Type B pancreatic cell (in vitro differentiated cells): Measurements from ENCODE around the gene GPATCH2. TPM values are rescaled to one million over a fixed set of nuclear protein-coding genes. Genes with fewer than 3 reads are reported as not detected.
"Not testable (repeated sequence)": the region's sequence is repeated elsewhere in the genome, so short reads cannot be mapped to it uniquely, and the experiment has no call there.

Experiments used
- DNase-seq: peaks from one replicate; pipeline ENCODE4 v3.0.0; 2021; ENCODE audit warnings: mixed read lengths; ENCODE audit not compliant: unreplicated experiment; ENCODE audit errors: extremely low spot score
- H3K27ac Mint-ChIP-seq: 2 replicates; pipeline ENCODE4 v1.8.0; 2021; ENCODE audit warnings: mild to moderate bottlenecking, mixed read lengths
- H3K27me3 Mint-ChIP-seq: 2 replicates; pipeline ENCODE4 v1.8.0; 2021; ENCODE audit warnings: mixed read lengths
- H3K36me3 Mint-ChIP-seq: 2 replicates; pipeline ENCODE4 v1.8.0; 2021; ENCODE audit warnings: mixed read lengths
- H3K4me1 Mint-ChIP-seq: one replicate; pipeline ENCODE4 v1.8.0; 2021; ENCODE audit warnings: mixed read lengths; ENCODE audit not compliant: unreplicated experiment
- H3K4me3 Mint-ChIP-seq: 2 replicates; pipeline ENCODE4 v1.8.0; 2021; ENCODE audit warnings: mild to moderate bottlenecking, mixed read lengths
- H3K9me3 Mint-ChIP-seq: 2 replicates; pipeline ENCODE4 v1.8.0; 2021; ENCODE audit warnings: mixed read lengths
- total RNA-seq: library from RNA; stranded (reverse); gene quantifications from 2 replicates; pipeline ENCODE4 v1.2.1, GENCODE V29; 2021; ENCODE audit warnings: low replicate concordance
- TF ChIP-seq, protein P1 (sequence below): fragments of 200-600 bp; sonication (generic); conservative IDR thresholded peaks from 2 replicates; pipeline ENCODE4 v1.5.0; 2021; ENCODE audit warnings: antibody characterized with exemption, mild to moderate bottlenecking

Gene GPATCH2
- total RNA-seq, 1 donor from 2014 or later, result 18.7 TPM

GRCh38 chr1:217526636-217527035, 104.3 kb downstream of the GPATCH2 start:
- no peaks in the 10 kb centered on the region for H3K27me3 Mint-ChIP-seq
- H3K9me3 Mint-ChIP-seq, result peaks cover 7% of the 10 kb centered on the region
- TF ChIP-seq, protein P1, sequence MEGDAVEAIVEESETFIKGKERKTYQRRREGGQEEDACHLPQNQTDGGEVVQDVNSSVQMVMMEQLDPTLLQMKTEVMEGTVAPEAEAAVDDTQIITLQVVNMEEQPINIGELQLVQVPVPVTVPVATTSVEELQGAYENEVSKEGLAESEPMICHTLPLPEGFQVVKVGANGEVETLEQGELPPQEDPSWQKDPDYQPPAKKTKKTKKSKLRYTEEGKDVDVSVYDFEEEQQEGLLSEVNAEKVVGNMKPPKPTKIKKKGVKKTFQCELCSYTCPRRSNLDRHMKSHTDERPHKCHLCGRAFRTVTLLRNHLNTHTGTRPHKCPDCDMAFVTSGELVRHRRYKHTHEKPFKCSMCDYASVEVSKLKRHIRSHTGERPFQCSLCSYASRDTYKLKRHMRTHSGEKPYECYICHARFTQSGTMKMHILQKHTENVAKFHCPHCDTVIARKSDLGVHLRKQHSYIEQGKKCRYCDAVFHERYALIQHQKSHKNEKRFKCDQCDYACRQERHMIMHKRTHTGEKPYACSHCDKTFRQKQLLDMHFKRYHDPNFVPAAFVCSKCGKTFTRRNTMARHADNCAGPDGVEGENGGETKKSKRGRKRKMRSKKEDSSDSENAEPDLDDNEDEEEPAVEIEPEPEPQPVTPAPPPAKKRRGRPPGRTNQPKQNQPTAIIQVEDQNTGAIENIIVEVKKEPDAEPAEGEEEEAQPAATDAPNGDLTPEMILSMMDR, result no peak
- no peak overlapping the region for H3K27ac Mint-ChIP-seq
- H3K36me3 Mint-ChIP-seq, result peaks cover 4% of the 10 kb centered on the region
- DNase-seq, result no peak
- no peak overlapping the region for H3K4me3 Mint-ChIP-seq
- H3K4me1 Mint-ChIP-seq, result peaks cover under 1% of the 10 kb centered on the region

DNA sequence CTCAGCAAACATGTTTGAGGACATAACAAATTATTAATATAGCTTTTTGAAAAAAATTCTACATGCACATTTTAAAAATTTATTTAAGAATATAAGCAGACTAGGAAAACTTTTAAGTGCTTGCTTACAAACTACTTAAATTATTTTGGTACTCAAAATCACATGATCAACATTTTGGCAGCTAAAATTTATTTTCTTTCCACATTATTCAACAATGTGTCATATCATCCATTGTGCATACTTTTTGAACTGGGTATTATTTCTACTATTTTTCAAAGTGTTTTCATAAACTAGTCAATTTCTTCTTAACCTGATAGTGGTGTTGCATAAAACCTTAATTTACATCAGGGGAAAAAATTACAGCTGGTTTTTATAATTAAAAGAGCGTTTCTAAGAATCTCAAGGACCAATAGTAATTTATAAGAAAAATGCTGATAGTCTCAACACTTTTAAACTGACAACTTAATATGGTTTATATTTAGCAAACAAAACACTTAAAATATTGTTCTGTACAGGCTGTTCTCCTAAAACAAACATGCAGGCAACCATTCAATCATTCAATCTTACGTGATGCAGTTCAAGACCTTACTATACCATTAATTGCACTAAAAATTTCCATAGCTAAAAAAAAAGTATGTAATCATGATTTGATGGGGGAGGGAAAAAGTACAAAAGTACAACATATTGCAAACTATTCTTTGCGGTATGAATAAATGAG, 105.0 kb downstream of the GPATCH2 start:
- Mint-ChIP-seq H3K4me3 (no peak overlapping the region), H3K27ac (no peak overlapping the region), H3K4me1 (peaks cover 4% of the 10 kb centered on the region), H3K27me3 (no peaks in the 10 kb centered on the region), H3K36me3 (peaks cover 7% of the 10 kb centered on the region), H3K9me3 (peaks cover 7% of the 10 kb centered on the region)
- TF ChIP-seq, protein P1, result no peak
- no peak for DNase-seq

GRCh38 chr1:217524787-217525520, 105.9 kb downstream of the GPATCH2 start:
- H3K9me3 Mint-ChIP-seq, result peaks cover 7% of the 10 kb centered on the region
- TF ChIP-seq, protein P1, result no peak
- H3K27me3 Mint-ChIP-seq, result no peaks in the 10 kb centered on the region
- H3K4me3 Mint-ChIP-seq, result no peak overlapping the region
- peaks cover 4% of the 10 kb centered on the region for H3K4me1 Mint-ChIP-seq
- no peak overlapping the region for H3K27ac Mint-ChIP-seq
- DNase-seq, result no peak
- H3K36me3 Mint-ChIP-seq, result peaks cover 7% of the 10 kb centered on the region

GRCh38 chr1:217523921-217524320, 107.0 kb downstream of the GPATCH2 start:
- not testable (repeated sequence) for H3K9me3 Mint-ChIP-seq, H3K36me3 Mint-ChIP-seq, H3K4me3 Mint-ChIP-seq, H3K4me1 Mint-ChIP-seq, H3K27ac Mint-ChIP-seq, DNase-seq, H3K27me3 Mint-ChIP-seq

- Mint-ChIP-seq H3K4me1 (peaks cover 4% of the 10 kb centered on the region), H3K4me3 (no peak overlapping the region), H3K27ac (no peak overlapping the region), H3K36me3 (peaks cover 4% of the 10 kb centered on the region), H3K27me3 (no peaks in the 10 kb centered on the region), H3K9me3 (no peaks in the 10 kb centered on the region)
- TF ChIP-seq, protein P1, result peak; percentile 20
- DNase-seq, result no peak
Measured at GRCh38 chr1:217522277-217522676, 108.6 kb downstream of the GPATCH2 start.

- TF ChIP-seq, protein P1, result no peak
- H3K36me3 Mint-ChIP-seq, result peaks cover 4% of the 10 kb centered on the region
- no peak overlapping the region for H3K4me3 Mint-ChIP-seq
- H3K9me3 Mint-ChIP-seq, result no peaks in the 10 kb centered on the region
- no peaks in the 10 kb centered on the region for H3K27me3 Mint-ChIP-seq
- H3K27ac Mint-ChIP-seq, result no peak overlapping the region
- H3K4me1 Mint-ChIP-seq, result peaks cover 4% of the 10 kb centered on the region
- DNase-seq, result no peak
Measured at GRCh38 chr1:217521317-217521716, 109.6 kb downstream of the GPATCH2 start.
